ENCODE data around the gene TOM1L1.
"Not testable (repeated sequence)": the region's sequence is repeated elsewhere in the genome, so short reads cannot be mapped to it uniquely, and the experiment has no call there.

TOM1L1 gene

GRCh38 chr17:54864636-54865356 lies 35.9 kb upstream of the TOM1L1 start:
- H3K4me3 ChIP-seq (ENCODE audit: control insufficient read depth, low read depth, low read length) = no peak overlapping the region
- DNase-seq (ENCODE audit: low read depth) = no peak
- TF ChIP-seq CTCF (conservative IDR thresholded peaks at IDR 0.05; ENCODE audit: control insufficient read depth, insufficient read depth, low read depth, low read length) = no peak

- DNase-seq (ENCODE audit: low read depth) = no peak
- no peak overlapping the region for H3K4me3 ChIP-seq (ENCODE audit: control insufficient read depth, low read depth, low read length)
- no peak for TF ChIP-seq CTCF (conservative IDR thresholded peaks at IDR 0.05; ENCODE audit: control insufficient read depth, insufficient read depth, low read depth, low read length)
These were observed 33.0 kb upstream of the TOM1L1 start for GRCh38 chr17:54867634-54868033.

GRCh38 chr17:54870671-54871175 lies 29.9 kb upstream of the TOM1L1 start:
- DNase-seq (ENCODE audit: low read depth) = no peak
- no peak for TF ChIP-seq CTCF (conservative IDR thresholded peaks at IDR 0.05; ENCODE audit: control insufficient read depth, insufficient read depth, low read depth, low read length)
- no peak overlapping the region for H3K4me3 ChIP-seq (ENCODE audit: control insufficient read depth, low read depth, low read length)

GRCh38 chr17:54875906-54876305 lies 24.7 kb upstream of the TOM1L1 start:
- H3K4me3 ChIP-seq (ENCODE audit: control insufficient read depth, low read depth, low read length); DNase-seq (ENCODE audit: low read depth): not testable (repeated sequence)

GRCh38 chr17:54876656-54877195 lies 23.9 kb upstream of the TOM1L1 start:
- DNase-seq (ENCODE audit: low read depth) = no peak
- no peak overlapping the region for H3K4me3 ChIP-seq (ENCODE audit: control insufficient read depth, low read depth, low read length)
- no peak for TF ChIP-seq CTCF (conservative IDR thresholded peaks at IDR 0.05; ENCODE audit: control insufficient read depth, insufficient read depth, low read depth, low read length)

- DNase-seq (ENCODE audit: low read depth) = no peak
These were observed 19.2 kb upstream of the TOM1L1 start for GRCh38 chr17:54881255-54881972.

More at GRCh38 chr17:54881255-54881972, 19.2 kb upstream of the TOM1L1 start:
- H3K4me3 ChIP-seq (ENCODE audit: control insufficient read depth, low read depth, low read length) = no peak overlapping the region
- no peak for TF ChIP-seq CTCF (conservative IDR thresholded peaks at IDR 0.05; ENCODE audit: control insufficient read depth, insufficient read depth, low read depth, low read length)
